Upper lobe of left lung (tissue), 6 donors: Measurements from ENCODE around the gene RNU6-7. TPM values are rescaled to one million over a fixed set of nuclear protein-coding genes. Genes with fewer than 3 reads are reported as not detected.

Experiments used
- ATAC-seq, 2 donors: fragments of 200-7000 bp; cut with Tn5 transposase; one replicate each; pipeline ENCODE4 v1.9.1; 2022; ENCODE audit warnings: mild to moderate bottlenecking in 2 of 2, moderate library complexity in 2 of 2; ENCODE audit not compliant: low FRiP score in 2 of 2
- DNase-seq, 2 donors: peaks; one replicate each; pipeline ENCODE4 v3.0.0-alpha.2; 2019 to 2020
- H3K27ac ChIP-seq, 4 donors: fragments of 200-600 bp; sonication (generic); one replicate each; pipeline ENCODE4 v1.5.1; 2016 to 2019
- H3K27me3 ChIP-seq, 4 donors: fragments of 200-600 bp; sonication (generic); one replicate each; pipeline ENCODE4 v1.5.1; 2017 to 2019
- H3K36me3 ChIP-seq, 4 donors: fragments of 200-600 bp; sonication (generic); one replicate each; pipeline ENCODE4 v1.5.1; 2016 to 2019
- H3K4me1 ChIP-seq, 4 donors: fragments of 200-600 bp; sonication (generic); one replicate each; pipeline ENCODE4 v1.5.1; 2018 to 2019
- H3K4me3 ChIP-seq, 4 donors: fragments of 200-600 bp; sonication (generic); one replicate each; pipeline ENCODE4 v1.5.1; 2017 to 2019; ENCODE audit warnings: mild to moderate bottlenecking in 2 of 4, moderate library complexity in 1 of 4
- H3K9me3 ChIP-seq, 4 donors: fragments of 200-600 bp; sonication (generic); one replicate each; pipeline ENCODE4 v1.5.1; 2018 to 2019
- CTCF ChIP-seq, 6 experiments: fragments of 450-650 bp in 4 of 6; fragments of 200-600 bp in 2 of 6; sonication (generic) in 2 of 6; IDR thresholded peaks; one replicate each; pipeline ENCODE4 v1.5.1; 2016 to 2019; ENCODE audit warnings: antibody characterized with exemption in 6 of 6
- EP300 ChIP-seq, 4 donors: sonication (generic); formaldehyde crosslinking; IDR thresholded peaks; one replicate each; pipeline ENCODE4 v1.5.1; 2017; ENCODE audit warnings: antibody characterized with exemption in 4 of 4, control low read depth in 2 of 4
- POLR2A ChIP-seq, 4 donors: fragments of 450-650 bp; IDR thresholded peaks; one replicate each; pipeline ENCODE4 v1.5.1; 2016 to 2017; ENCODE audit warnings: antibody characterized with exemption in 4 of 4, mild to moderate bottlenecking in 2 of 4
- POLR2AphosphoS5 ChIP-seq, 2 donors: sonication (generic); formaldehyde crosslinking; IDR thresholded peaks; one replicate each; pipeline ENCODE4 v1.5.1; 2017; ENCODE audit warnings: antibody characterized with exemption in 2 of 2
- WGBS, 2 donors: methylation state at CpG; one replicate each; pipeline ENCODE4 v1.1.5; 2017 to 2018; 5-methylcytosine and 5-hydroxymethylcytosine counted together
- total RNA-seq, 6 donors: library from RNA; depleted of rRNA in 4 of 6; stranded (reverse); fragments of >200 nt in 4 of 6; gene quantifications; one replicate each; pipeline versions ENCODE4 v1.1.0 to v1.2.1, GENCODE V29; 2016 to 2021
- donor health status: DM: no; HTN: no; CAD: no; lungs with moderate emphysema.
- donor health status: DM: no; HTN: yes; CAD: no; lungs with severe emphysema.

Gene RNU6-7
- total RNA-seq, 6 donors from 2014 or later = not detected

- peak in 1 of 2 donors; percentile 3 for DNase-seq
- no peaks in the 10 kb centered on the region for H3K9me3 ChIP-seq
- H3K4me3 ChIP-seq = no peak overlapping the region
- no peaks in the 10 kb centered on the region for H3K36me3 ChIP-seq
- H3K4me1 ChIP-seq = peaks cover 0 to under 1% (median 0%) of the 10 kb centered on the region in 4 donors
- TF ChIP-seq EP300 (IDR thresholded peaks at IDR 0.05) (no peak), CTCF (IDR thresholded peaks at IDR 0.05) (no peak), POLR2A (IDR thresholded peaks at IDR 0.05) (no peak), POLR2AphosphoS5 (IDR thresholded peaks at IDR 0.05) (no peak)
- ATAC-seq = no peak
- WGBS, 2 donors = 95 to 96% methylated on average over 5 of the region's 5 CpGs
- no peaks in the 10 kb centered on the region for H3K27me3 ChIP-seq
- no peak overlapping the region for H3K27ac ChIP-seq
These were observed 44.9 kb downstream of the RNU6-7 start for GRCh38 chr14:32246751-32247150.

- H3K27ac ChIP-seq = no peak overlapping the region
- no peak for TF ChIP-seq EP300 (IDR thresholded peaks at IDR 0.05)
- no peak for TF ChIP-seq CTCF (IDR thresholded peaks at IDR 0.05)
- TF ChIP-seq POLR2A (IDR thresholded peaks at IDR 0.05) = no peak
- ATAC-seq = no peak
- 80 to 87% methylated on average over 5 of the region's 5 CpGs for WGBS, 2 donors
- H3K27me3 ChIP-seq = no peaks in the 10 kb centered on the region
- no peak for DNase-seq
- no peaks in the 10 kb centered on the region for H3K9me3 ChIP-seq
- H3K4me1 ChIP-seq = peaks cover 0 to 4% (median 0%) of the 10 kb centered on the region in 4 donors
- no peaks in the 10 kb centered on the region for H3K36me3 ChIP-seq
- no peak overlapping the region for H3K4me3 ChIP-seq
These were observed 47.5 kb downstream of the RNU6-7 start for GRCh38 chr14:32249371-32249770.

DNA sequence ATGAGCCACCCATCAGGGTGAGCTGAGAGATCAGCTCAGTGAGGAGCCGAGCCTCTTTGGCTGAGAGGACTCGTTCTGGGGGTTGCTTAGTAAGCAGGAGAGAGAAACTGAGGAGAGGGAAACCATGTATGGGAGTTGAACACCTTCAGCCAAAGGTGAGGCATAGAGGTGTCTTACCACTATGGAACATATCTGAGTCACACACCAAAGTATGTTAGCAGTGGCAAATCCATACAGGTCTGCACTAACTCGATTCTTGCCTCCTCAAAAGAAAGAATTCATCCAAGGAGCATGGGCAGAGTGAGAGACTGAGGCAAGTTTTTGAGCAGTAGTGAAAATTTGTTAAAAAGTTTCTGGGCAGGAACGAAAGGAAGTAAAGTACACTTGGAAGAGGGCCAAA is 47.9 kb downstream of the RNU6-7 start:
- no peaks in the 10 kb centered on the region for H3K36me3 ChIP-seq
- H3K27ac ChIP-seq = no peak overlapping the region
- ATAC-seq = no peak
- no peak overlapping the region for H3K4me3 ChIP-seq
- WGBS, 2 donors = 74 to 86% methylated on average over 4 of the region's 4 CpGs
- no peaks in the 10 kb centered on the region for H3K9me3 ChIP-seq
- peaks cover 0 to 4% (median 0%) of the 10 kb centered on the region in 4 donors for H3K4me1 ChIP-seq
- DNase-seq = no peak
- H3K27me3 ChIP-seq = no peaks in the 10 kb centered on the region
- TF ChIP-seq POLR2AphosphoS5 (IDR thresholded peaks at IDR 0.05) (no peak), CTCF (IDR thresholded peaks at IDR 0.05) (no peak), EP300 (IDR thresholded peaks at IDR 0.05) (no peak), POLR2A (IDR thresholded peaks at IDR 0.05) (no peak)

DNA sequence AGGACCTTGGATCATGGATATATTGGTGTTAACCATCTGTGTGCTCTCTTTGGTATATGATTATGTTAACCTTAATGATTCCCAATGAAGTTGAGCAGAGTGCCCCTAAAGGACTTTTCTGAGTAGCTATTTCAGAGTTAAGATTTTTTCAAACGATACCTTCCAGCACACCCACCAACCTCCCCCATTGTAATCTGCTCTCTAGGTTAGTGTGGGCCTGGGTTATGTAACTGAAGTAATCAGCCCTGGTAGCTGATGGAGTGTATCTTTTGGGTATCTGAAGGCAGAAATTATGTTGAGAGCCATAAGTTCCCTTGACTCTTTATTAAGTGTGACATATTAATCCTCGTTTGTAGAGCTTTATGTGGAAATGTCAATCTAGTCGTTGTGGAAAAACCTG is 48.8 kb downstream of the RNU6-7 start:
- Histone ChIP-seq H3K36me3 (no peaks in the 10 kb centered on the region), H3K27me3 (no peaks in the 10 kb centered on the region), H3K4me3 (no peak overlapping the region), H3K9me3 (no peaks in the 10 kb centered on the region), H3K4me1 (peaks cover 0 to 4% (median 0%) of the 10 kb centered on the region in 4 donors), H3K27ac (no peak overlapping the region)
- WGBS, 2 donors = 76 to 87% methylated on average over 3 of the region's 3 CpGs
- ATAC-seq (no peak), DNase-seq (no peak)
- TF ChIP-seq POLR2AphosphoS5 (IDR thresholded peaks at IDR 0.05) = no peak
- TF ChIP-seq EP300 (IDR thresholded peaks at IDR 0.05) = no peak
- no peak for TF ChIP-seq POLR2A (IDR thresholded peaks at IDR 0.05)
- no peak for TF ChIP-seq CTCF (IDR thresholded peaks at IDR 0.05)

GRCh38 chr14:32251530-32251929 is 49.7 kb downstream of the RNU6-7 start:
- DNase-seq (no peak), ATAC-seq (no peak)
- H3K4me3 ChIP-seq = no peak overlapping the region
- H3K4me1 ChIP-seq = peaks cover 0 to 4% (median 0%) of the 10 kb centered on the region in 4 donors
- no peaks in the 10 kb centered on the region for H3K36me3 ChIP-seq
- 60 to 66% methylated on average over 4 of the region's 4 CpGs for WGBS, 2 donors
- H3K27me3 ChIP-seq = no peaks in the 10 kb centered on the region
- no peaks in the 10 kb centered on the region for H3K9me3 ChIP-seq
- TF ChIP-seq EP300 (IDR thresholded peaks at IDR 0.05) (no peak), POLR2A (IDR thresholded peaks at IDR 0.05) (no peak), POLR2AphosphoS5 (IDR thresholded peaks at IDR 0.05) (no peak), CTCF (IDR thresholded peaks at IDR 0.05) (no peak)
- H3K27ac ChIP-seq = peak overlapping the region in 1 of 4 donors; percentile 23
